K562 (cell line): ENCODE data around the gene SAMD15. TPM values are rescaled to one million over a fixed set of nuclear protein-coding genes. Genes with fewer than 3 reads are reported as not detected.

Experiments
- ATAC-seq: fragments of 200-7000 bp; cut with Tn5 transposase; 3 replicates; pipeline ENCODE4 v1.9.1; 2020; ENCODE audit warnings: moderate library complexity
- BruUV-seq: library from RNA; stranded (reverse); fragments of 400-500 nt; replicated peaks from 2 replicates; lab custom pipeline; 2021; lab: Mats Ljungman, UMichigan
- CTCF ChIA-PET: fragments of 300-600 bp; formaldehyde crosslinking; extraction: SDS; loops from one replicate; lab custom pipeline; 2021; ENCODE audit warnings: low intra/inter-chr PET ratio; lab: Yijun Ruan, JAX
- POLR2A ChIA-PET: fragments of 300-600, 350-650 bp; sonication (Branson Sonifier 250); formaldehyde crosslinking; extraction: SDS; loops from one replicate; lab custom pipeline; 2021; ENCODE audit warnings: antibody characterized with exemption, inconsistent platforms; lab: Yijun Ruan, JAX
- DNase-seq, 4 experiments: peaks; one replicate each; pipeline versions ENCODE4 v3.0.0 to v3.0.0-alpha.2; 2011 to 2018; ENCODE audit warnings: low spot score in 3 of 4, mixed read lengths in 3 of 4; ENCODE audit errors: extremely low read depth in 1 of 4
- FAIRE-seq: peaks from 2 replicates; lab custom pipeline; 2011; peaks lifted over from hg19 to GRCh38; lab: Jason Lieb, UNC
- H2AFZ ChIP-seq: 2 replicates; pipeline ENCODE4 v1.6.0; 2011; ENCODE audit warnings: low read depth, low read length, control low read depth, inconsistent platforms
- H3K27ac ChIP-seq: fragments of 200-600 bp; 3 replicates; pipeline ENCODE4 v1.8.0; 2011; ENCODE audit warnings: low read depth, mild to moderate bottlenecking, control low read depth, inconsistent platforms, low read length, moderate library complexity, mixed read lengths; ENCODE audit errors: extremely low read depth
- H3K27me3 ChIP-seq, 2 experiments: fragments of 300-600 bp in 1 of 2; 2 replicates in 1 of 2; 3 replicates in 1 of 2; pipeline versions ENCODE4 v1.6.0 to v1.8.0; 2011; ENCODE audit warnings: inconsistent platforms in 2 of 2, low read length in 2 of 2, mild to moderate bottlenecking in 1 of 2, mixed read lengths in 1 of 2, moderate library complexity in 1 of 2; ENCODE audit not compliant: control insufficient read depth in 2 of 2, insufficient read depth in 2 of 2
- H3K36me3 ChIP-seq: fragments of 300-600 bp; 3 replicates; pipeline ENCODE4 v1.8.0; 2011; ENCODE audit warnings: mild to moderate bottlenecking, low read length, inconsistent platforms; ENCODE audit not compliant: control insufficient read depth, insufficient read depth
- H3K4me1 ChIP-seq, 2 experiments: fragments of 200-600 bp in 1 of 2; replicated peaks in 1 of 2; 2 replicates in 1 of 2; 3 replicates in 1 of 2; pipeline versions ENCODE4 v1.5.1 to v1.8.0; 2011; ENCODE audit warnings: inconsistent platforms in 2 of 2, low read length in 2 of 2, mild to moderate bottlenecking in 1 of 2, mixed read lengths in 1 of 2, moderate library complexity in 1 of 2; ENCODE audit not compliant: control insufficient read depth in 2 of 2, insufficient read depth in 2 of 2
- H3K4me2 ChIP-seq: 2 replicates; pipeline ENCODE4 v1.6.1; 2011; ENCODE audit warnings: low read length, control low read depth, inconsistent platforms, mixed read lengths; ENCODE audit not compliant: insufficient read depth
- H3K4me3 ChIP-seq: fragments of 200-600 bp; sonication (generic), shearing (Covaris generic); 2 replicates; pipeline ENCODE4 v1.5.1; 2016; ENCODE audit warnings: control low read depth, inconsistent platforms
- H3K79me2 ChIP-seq: fragments of 200-600 bp; 3 replicates; pipeline ENCODE4 v1.8.0; 2011; ENCODE audit warnings: low read length, inconsistent platforms; ENCODE audit not compliant: control insufficient read depth, insufficient read depth
- H3K9ac ChIP-seq, 2 experiments: 2 replicates each; pipeline versions ENCODE4 v1.6.0 to v1.6.1; 2011; ENCODE audit warnings: low read depth in 2 of 2, low read length in 2 of 2, control low read depth in 1 of 2, inconsistent platforms in 1 of 2, mild to moderate bottlenecking in 1 of 2, mixed read lengths in 1 of 2; ENCODE audit not compliant: insufficient read depth in 1 of 2
- H3K9me1 ChIP-seq: one replicate; pipeline ENCODE4 v1.6.0; 2011; ENCODE audit warnings: inconsistent platforms, mild to moderate bottlenecking, low read length, moderate library complexity; ENCODE audit not compliant: control insufficient read depth, insufficient read depth
- H3K9me3 ChIP-seq: replicated peaks from 2 replicates; pipeline ENCODE4 v1.5.1; 2011; ENCODE audit warnings: low read depth, low read length, inconsistent platforms; ENCODE audit not compliant: control insufficient read depth, insufficient read depth
- H4K20me1 ChIP-seq: replicated peaks from 2 replicates; pipeline ENCODE4 v1.6.1; 2011; ENCODE audit warnings: low read length, inconsistent platforms, mixed read lengths; ENCODE audit not compliant: control insufficient read depth, insufficient read depth
- HDAC6 ChIP-seq: IDR thresholded peaks from 2 replicates; pipeline ENCODE4 v1.6.1; 2012; ENCODE audit warnings: low read depth, mild to moderate bottlenecking, control low read depth, inconsistent platforms, low read length, moderate library complexity
- HMGN3 ChIP-seq: IDR thresholded peaks from 2 replicates; pipeline ENCODE4 v1.6.1; 2011; ENCODE audit warnings: borderline replicate concordance, low read depth, mild to moderate bottlenecking, mixed read lengths, low read length; ENCODE audit not compliant: insufficient read length; ENCODE audit errors: extremely low read depth
- IRF1 ChIP-seq: sonication (generic); formaldehyde crosslinking; IDR thresholded peaks from 2 replicates; pipeline ENCODE4 v1.8.0; 2022; ENCODE audit warnings: missing genetic modification reagents, mild to moderate bottlenecking, borderline replicate concordance
- MEIS2 ChIP-seq: fragments of 450-650 bp; IDR thresholded peaks from 2 replicates; pipeline ENCODE4 v1.6.1; 2014; ENCODE audit warnings: mild to moderate bottlenecking; ENCODE audit not compliant: partially characterized antibody
- ZNF121 ChIP-seq: sonication (generic); formaldehyde crosslinking; conservative IDR thresholded peaks from 2 replicates; pipeline ENCODE4 v1.8.0; 2022; ENCODE audit warnings: missing genetic modification reagents
- WGBS: fragments of 100-300 bp; shearing (Covaris generic); methylation state at CpG from one replicate; pipeline ENCODE4 v1.1.6; 2016; ENCODE audit warnings: low coverage, mixed read lengths; ENCODE audit not compliant: insufficient coverage; ENCODE audit errors: missing lambda C conversion rate; 5-methylcytosine and 5-hydroxymethylcytosine counted together
- in situ Hi-C: fragments of 300-500 bp; cut with MboI; formaldehyde crosslinking; loops from 4 replicates; pipeline ENCODE4 v1.15.0; 2018; ENCODE audit warnings: inconsistent platforms, mixed read lengths
- intact Hi-C: fragments of 100-400 bp; cut with micrococcal nuclease; formaldehyde crosslinking; loops from 2 replicates; pipeline ENCODE4 v1.14.2; 2022
- polyA plus RNA-seq, 8 experiments: library from polyadenylated mRNA; depleted of rRNA in 4 of 8; stranded (reverse) in 5 of 8; unstranded in 3 of 8; fragments of >200 nt; fragmentation: Nextera tagmentation in 2 of 8; fragmentation: Illumina TruSeq in 1 of 8; extraction: Ambion mirVana in 2 of 8; extraction: Trizol in 1 of 8; gene quantifications; 2 replicates each; pipeline versions ENCODE4 v1.2.1 to v1.2.3, GENCODE V29; 2011 to 2014; ENCODE audit warnings: inconsistent platforms in 1 of 8, missing spikeins in 1 of 8
- total RNA-seq, 7 experiments: library from RNA; depleted of rRNA in 6 of 7; stranded (reverse); fragments of >200 nt in 6 of 7; fragmentation: Illumina TruSeq in 2 of 7; extraction: Trizol in 2 of 7; gene quantifications; 2 replicates each; pipeline versions ENCODE4 v1.2.1 to v1.2.3, GENCODE V29; 2011 to 2021; ENCODE audit warnings: low replicate concordance in 1 of 7

SAMD15 gene
- total and polyA plus RNA-seq, 9 of the 15 experiments (the other 6 are each of a cell fraction or from before 2014, with no cell fraction given): 0.18 to 0.54 (median 0.25) TPM

- 92% methylated on average over 1 of the region's 1 CpG for WGBS
- H3K9me3 ChIP-seq: no peaks in the 10 kb centered on the region
- no peaks in the 10 kb centered on the region for H3K27me3 ChIP-seq
- ATAC-seq (no peak), FAIRE-seq (no peak), DNase-seq (no peak)
- H3K4me3 ChIP-seq: no peak overlapping the region
- ChIA-PET POLR2A (interaction anchor here (1.1 kb wide), 1 partner anchor 118 kb away, joined by 3 read pairs; the partner anchor contains the start of genes GSTZ1 and POMT2), CTCF (no interaction called here)
- intact Hi-C loops (no loop called here), in situ Hi-C loops (no loop called here)
- H3K9me1 ChIP-seq: no peaks in the 10 kb centered on the region
- no peak overlapping the region for H3K4me2 ChIP-seq
- peaks cover 27% of the 10 kb centered on the region; the same call in 2 of the 3 replicates for H3K36me3 ChIP-seq
- H3K79me2 ChIP-seq: no peaks in the 10 kb centered on the region
- no peaks in the 10 kb centered on the region for H3K4me1 ChIP-seq
- no peak overlapping the region for H3K9ac ChIP-seq
- no peak overlapping the region for H2AFZ ChIP-seq
- TF ChIP-seq MEIS2 (no peak), HMGN3 (no peak), IRF1 (CRISPR knock-in tag) (no peak)
- BruUV-seq: no TSS peak
- H3K27ac ChIP-seq: no peak overlapping the region
- no peaks in the 10 kb centered on the region for H4K20me1 ChIP-seq
Measured at GRCh38 chr14:77438596-77438995, 61.4 kb downstream of the SAMD15 start.

GRCh38 chr14:77439861-77440260 is 62.7 kb downstream of the SAMD15 start:
- Histone ChIP-seq H3K4me2 (no peak overlapping the region), H3K9ac (no peak overlapping the region), H4K20me1 (no peaks in the 10 kb centered on the region), H3K9me3 (no peaks in the 10 kb centered on the region), H3K27me3 (no peaks in the 10 kb centered on the region), H2AFZ (no peak overlapping the region), H3K9me1 (no peaks in the 10 kb centered on the region), H3K4me3 (no peak overlapping the region), H3K4me1 (no peaks in the 10 kb centered on the region), H3K36me3 (peaks cover 26% of the 10 kb centered on the region; the same call in 2 of the 3 replicates), H3K27ac (no peak overlapping the region), H3K79me2 (no peaks in the 10 kb centered on the region)
- no TSS peak for BruUV-seq
- CTCF ChIA-PET: no interaction called here
- intact Hi-C loops: no loop called here
- peak; percentile 23; the same call in 1 of the 2 replicates for TF ChIP-seq ZNF121 (CRISPR knock-in tag)
- TF ChIP-seq HDAC6: no peak
- in situ Hi-C loops: no loop called here
- no peak for FAIRE-seq
- DNase-seq: no peak
- 92% methylated on average over 4 of the region's 4 CpGs for WGBS
- ATAC-seq: no peak
- POLR2A ChIA-PET: no interaction called here

Other genes starting within 250 kb of the SAMD15 start
Only the 7 nearest of the 11 such genes appear.
- not detected in 2 replicates for gene NGB, start 106.2 kb upstream of the SAMD15 start, total RNA-seq (2014; rRNA removed)
- gene NGB, start 106.2 kb upstream of the SAMD15 start, total RNA-seq (2014; rRNA removed; fragmentation: Illumina TruSeq; extraction: Trizol): not detected in 2 replicates
- not detected in 2 replicates for gene NGB, start 106.2 kb upstream of the SAMD15 start, total RNA-seq (2015; rRNA removed; fragmentation: Illumina TruSeq; extraction: Trizol)
- not detected in 2 replicates for gene NGB, start 106.2 kb upstream of the SAMD15 start, total RNA-seq (2021)
- not detected in 2 replicates for gene NGB, start 106.2 kb upstream of the SAMD15 start, polyA plus RNA-seq (2011; rRNA removed)
- gene NGB, start 106.2 kb upstream of the SAMD15 start, polyA plus RNA-seq (2014; fragmentation: Illumina TruSeq; extraction: Trizol): not detected in 2 replicates
- gene NGB, start 106.2 kb upstream of the SAMD15 start, polyA plus RNA-seq (2014; fragmentation: Nextera tagmentation; extraction: Ambion mirVana): not detected
- not detected in 2 replicates for gene NGB, start 106.2 kb upstream of the SAMD15 start, polyA plus RNA-seq (2014; rRNA removed)
- gene POMT2, start 56.5 kb upstream of the SAMD15 start, total RNA-seq (2014; rRNA removed): 8.0 and 9.7 TPM in 2 replicates
- gene POMT2, start 56.5 kb upstream of the SAMD15 start, total RNA-seq (2014; rRNA removed; fragmentation: Illumina TruSeq; extraction: Trizol): 6.0 and 8.4 TPM in 2 replicates
- 7.8 and 9.6 TPM in 2 replicates for gene POMT2, start 56.5 kb upstream of the SAMD15 start, total RNA-seq (2015; rRNA removed; fragmentation: Illumina TruSeq; extraction: Trizol)
- 16.6 and 23.0 TPM in 2 replicates for gene POMT2, start 56.5 kb upstream of the SAMD15 start, total RNA-seq (2021)
- gene POMT2, start 56.5 kb upstream of the SAMD15 start, polyA plus RNA-seq (2011; rRNA removed): 10.9 and 16.1 TPM in 2 replicates
- gene POMT2, start 56.5 kb upstream of the SAMD15 start, polyA plus RNA-seq (2014; fragmentation: Illumina TruSeq; extraction: Trizol): 6.6 and 7.5 TPM in 2 replicates
- under 1 TPM; 0.39 to 0.74 TPM for gene POMT2, start 56.5 kb upstream of the SAMD15 start, polyA plus RNA-seq (2014; fragmentation: Nextera tagmentation; extraction: Ambion mirVana)
- gene POMT2, start 56.5 kb upstream of the SAMD15 start, polyA plus RNA-seq (2014; rRNA removed): 12.1 and 12.7 TPM in 2 replicates
- 15.7 and 16.1 TPM in 2 replicates for gene GSTZ1, start 56.3 kb upstream of the SAMD15 start, total RNA-seq (2014; rRNA removed)
- gene GSTZ1, start 56.3 kb upstream of the SAMD15 start, total RNA-seq (2014; rRNA removed; fragmentation: Illumina TruSeq; extraction: Trizol): 10.6 and 12.1 TPM in 2 replicates
- 16.5 and 18.0 TPM in 2 replicates for gene GSTZ1, start 56.3 kb upstream of the SAMD15 start, total RNA-seq (2015; rRNA removed; fragmentation: Illumina TruSeq; extraction: Trizol)
- gene GSTZ1, start 56.3 kb upstream of the SAMD15 start, total RNA-seq (2021): 10.8 and 16.0 TPM in 2 replicates
- 10.7 and 12.0 TPM in 2 replicates for gene GSTZ1, start 56.3 kb upstream of the SAMD15 start, polyA plus RNA-seq (2011; rRNA removed)
- gene GSTZ1, start 56.3 kb upstream of the SAMD15 start, polyA plus RNA-seq (2014; fragmentation: Illumina TruSeq; extraction: Trizol): 17.8 and 20.0 TPM in 2 replicates
- 10 to 100 TPM in 1 of 2 experiments, 1 to 10 TPM in 1; 8.6 to 12.2 TPM for gene GSTZ1, start 56.3 kb upstream of the SAMD15 start, polyA plus RNA-seq (2014; fragmentation: Nextera tagmentation; extraction: Ambion mirVana)
- gene GSTZ1, start 56.3 kb upstream of the SAMD15 start, polyA plus RNA-seq (2014; rRNA removed): 13.8 and 15.4 TPM in 2 replicates
- gene TMED8, start 285 bp upstream of the SAMD15 start, total RNA-seq (2014; rRNA removed): 9.7 and 12.3 TPM in 2 replicates
- gene TMED8, start 285 bp upstream of the SAMD15 start, total RNA-seq (2014; rRNA removed; fragmentation: Illumina TruSeq; extraction: Trizol): 15.4 and 16.6 TPM in 2 replicates
- 11.2 and 12.0 TPM in 2 replicates for gene TMED8, start 285 bp upstream of the SAMD15 start, total RNA-seq (2015; rRNA removed; fragmentation: Illumina TruSeq; extraction: Trizol)
- gene TMED8, start 285 bp upstream of the SAMD15 start, total RNA-seq (2021): 13.1 and 14.0 TPM in 2 replicates
- 12.2 and 17.4 TPM in 2 replicates for gene TMED8, start 285 bp upstream of the SAMD15 start, polyA plus RNA-seq (2011; rRNA removed)
- gene TMED8, start 285 bp upstream of the SAMD15 start, polyA plus RNA-seq (2014; fragmentation: Illumina TruSeq; extraction: Trizol): 12.0 and 14.0 TPM in 2 replicates
- gene TMED8, start 285 bp upstream of the SAMD15 start, polyA plus RNA-seq (2014; fragmentation: Nextera tagmentation; extraction: Ambion mirVana): 1 to 10 TPM; 3.3 to 4.7 TPM
- 8.5 and 10.0 TPM in 2 replicates for gene TMED8, start 285 bp upstream of the SAMD15 start, polyA plus RNA-seq (2014; rRNA removed)
- gene NOXRED1, start 46.1 kb downstream of the SAMD15 start, total RNA-seq (2014; rRNA removed): 0.36 and 0.45 TPM in 2 replicates
- gene NOXRED1, start 46.1 kb downstream of the SAMD15 start, total RNA-seq (2014; rRNA removed; fragmentation: Illumina TruSeq; extraction: Trizol): 0.29 and 0.32 TPM in 2 replicates
- gene NOXRED1, start 46.1 kb downstream of the SAMD15 start, total RNA-seq (2015; rRNA removed; fragmentation: Illumina TruSeq; extraction: Trizol): 0.23 and 0.29 TPM in 2 replicates
- gene NOXRED1, start 46.1 kb downstream of the SAMD15 start, total RNA-seq (2021): 0.18 TPM in 2 replicates
- 0.72 and 0.85 TPM in 2 replicates for gene NOXRED1, start 46.1 kb downstream of the SAMD15 start, polyA plus RNA-seq (2011; rRNA removed)
- 0.37 and 0.39 TPM in 2 replicates for gene NOXRED1, start 46.1 kb downstream of the SAMD15 start, polyA plus RNA-seq (2014; fragmentation: Illumina TruSeq; extraction: Trizol)
- under 1 TPM; 0.30 to 0.52 TPM for gene NOXRED1, start 46.1 kb downstream of the SAMD15 start, polyA plus RNA-seq (2014; fragmentation: Nextera tagmentation; extraction: Ambion mirVana)
- gene NOXRED1, start 46.1 kb downstream of the SAMD15 start, polyA plus RNA-seq (2014; rRNA removed): 0.15 and 0.47 TPM in 2 replicates
- gene VIPAS39, start 80.2 kb downstream of the SAMD15 start, total RNA-seq (2014; rRNA removed): 7.9 and 8.1 TPM in 2 replicates
- gene VIPAS39, start 80.2 kb downstream of the SAMD15 start, total RNA-seq (2014; rRNA removed; fragmentation: Illumina TruSeq; extraction: Trizol): 10.0 and 12.3 TPM in 2 replicates
- gene VIPAS39, start 80.2 kb downstream of the SAMD15 start, total RNA-seq (2015; rRNA removed; fragmentation: Illumina TruSeq; extraction: Trizol): 9.4 and 9.9 TPM in 2 replicates
- 8.6 and 9.2 TPM in 2 replicates for gene VIPAS39, start 80.2 kb downstream of the SAMD15 start, total RNA-seq (2021)
- 23.8 and 25.6 TPM in 2 replicates for gene VIPAS39, start 80.2 kb downstream of the SAMD15 start, polyA plus RNA-seq (2011; rRNA removed)
- 13.1 and 15.1 TPM in 2 replicates for gene VIPAS39, start 80.2 kb downstream of the SAMD15 start, polyA plus RNA-seq (2014; fragmentation: Illumina TruSeq; extraction: Trizol)
- gene VIPAS39, start 80.2 kb downstream of the SAMD15 start, polyA plus RNA-seq (2014; fragmentation: Nextera tagmentation; extraction: Ambion mirVana): 10 to 100 TPM in 1 of 2 experiments, 1 to 10 TPM in 1; 5.7 to 10.5 TPM
- gene VIPAS39, start 80.2 kb downstream of the SAMD15 start, polyA plus RNA-seq (2014; rRNA removed): 7.0 and 9.4 TPM in 2 replicates
- 144 and 157 TPM in 2 replicates for gene AHSA1, start 80.7 kb downstream of the SAMD15 start, total RNA-seq (2014; rRNA removed)
- 184 and 201 TPM in 2 replicates for gene AHSA1, start 80.7 kb downstream of the SAMD15 start, total RNA-seq (2014; rRNA removed; fragmentation: Illumina TruSeq; extraction: Trizol)
- 193 and 197 TPM in 2 replicates for gene AHSA1, start 80.7 kb downstream of the SAMD15 start, total RNA-seq (2015; rRNA removed; fragmentation: Illumina TruSeq; extraction: Trizol)
- gene AHSA1, start 80.7 kb downstream of the SAMD15 start, total RNA-seq (2021): 168 and 175 TPM in 2 replicates
- 137 and 208 TPM in 2 replicates for gene AHSA1, start 80.7 kb downstream of the SAMD15 start, polyA plus RNA-seq (2011; rRNA removed)
- 282 and 317 TPM in 2 replicates for gene AHSA1, start 80.7 kb downstream of the SAMD15 start, polyA plus RNA-seq (2014; fragmentation: Illumina TruSeq; extraction: Trizol)
- gene AHSA1, start 80.7 kb downstream of the SAMD15 start, polyA plus RNA-seq (2014; fragmentation: Nextera tagmentation; extraction: Ambion mirVana): 10 to 100 TPM; 41.4 to 75.1 TPM
- gene AHSA1, start 80.7 kb downstream of the SAMD15 start, polyA plus RNA-seq (2014; rRNA removed): 202 and 232 TPM in 2 replicates